SK-N-SH (cell line): Measurements from ENCODE around the gene SHE.

ENCODE experiments used
- CHD2 ChIP-seq: fragments of 150-350 bp; IDR thresholded peaks from 2 replicates; pipeline ENCODE4 v1.6.1; 2018; ENCODE audit warnings: low read length; ENCODE audit not compliant: partially characterized antibody
- EZH2phosphoT487 ChIP-seq: fragments of 200-600 bp; sonication (generic); IDR thresholded peaks from 2 replicates; pipeline ENCODE4 v1.6.1; 2017; ENCODE audit warnings: low read depth, mixed run types, mild to moderate bottlenecking, antibody characterized with exemption, moderate library complexity, borderline replicate concordance
- JUND ChIP-seq: IDR thresholded peaks from 2 replicates; pipeline ENCODE4 v1.4.0; 2012
- RAD21 ChIP-seq: IDR thresholded peaks from 2 replicates; pipeline ENCODE4 v1.6.1; 2012; ENCODE audit warnings: mild to moderate bottlenecking, low read length
- RFX5 ChIP-seq: IDR thresholded peaks from 2 replicates; pipeline ENCODE4 v1.6.1; 2012; ENCODE audit warnings: mild to moderate bottlenecking, improper control_type of control experiment, low read length
- RXRA ChIP-seq: IDR thresholded peaks from 2 replicates; pipeline ENCODE4 v1.4.0; 2012; ENCODE audit warnings: low read depth, mild to moderate bottlenecking, borderline replicate concordance
- SMC3 ChIP-seq: IDR thresholded peaks from 2 replicates; pipeline ENCODE4 v1.6.1; 2012; ENCODE audit warnings: low read depth, low read length, improper control_type of control experiment
- TCF12 ChIP-seq: IDR thresholded peaks from 2 replicates; pipeline ENCODE4 v1.4.0; 2012
- YY1 ChIP-seq: IDR thresholded peaks from 2 replicates; pipeline ENCODE4 v1.4.0; 2012; ENCODE audit warnings: low read depth, mild to moderate bottlenecking
- TF ChIP-seq, protein P1 (sequence below): fragments of 200-600 bp; sonication (generic); IDR thresholded peaks from 2 replicates; pipeline ENCODE4 v1.6.1; 2017; ENCODE audit warnings: antibody characterized with exemption, mild to moderate bottlenecking, moderate library complexity
- TF ChIP-seq, protein P2 (sequence below): IDR thresholded peaks from 2 replicates; pipeline ENCODE4 v1.4.0; 2012; ENCODE audit warnings: low read depth, borderline replicate concordance
- TF ChIP-seq, protein P3 (sequence below): IDR thresholded peaks from 2 replicates; pipeline ENCODE4 v1.6.1; 2012; ENCODE audit warnings: mild to moderate bottlenecking, low read depth, low read length, moderate library complexity

DNA sequence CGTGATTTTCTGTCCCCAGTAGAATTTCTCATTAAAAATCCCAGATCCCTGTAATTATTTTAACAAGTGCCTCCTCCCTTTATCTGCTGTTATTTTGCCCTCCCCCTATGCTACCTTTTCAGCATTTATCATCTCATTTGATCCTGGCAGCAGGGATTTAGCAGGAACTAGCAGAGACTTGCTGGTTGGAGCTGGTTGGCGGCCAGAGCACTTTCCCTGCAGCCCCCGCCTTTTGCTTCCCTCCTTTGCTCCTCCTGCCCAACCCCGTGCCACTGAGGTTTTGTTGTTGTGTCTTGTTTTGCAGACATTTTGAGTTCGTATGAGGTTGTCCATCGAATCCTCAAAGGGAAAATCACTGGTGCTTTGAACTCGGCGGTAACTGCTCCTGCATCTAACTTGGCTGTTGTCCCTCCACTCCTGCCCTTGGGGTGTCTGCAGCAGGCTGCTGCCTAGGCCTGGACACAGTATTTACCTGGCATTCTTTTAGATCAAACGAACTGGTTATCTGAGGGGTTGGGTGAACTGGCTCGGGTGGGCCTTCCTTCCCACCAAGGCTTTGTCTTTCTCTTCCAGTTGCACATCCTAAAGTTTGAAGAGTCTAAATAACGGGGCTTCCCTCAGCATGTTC, 45.0 kb upstream of the SHE start:
- TF ChIP-seq, protein P1, sequence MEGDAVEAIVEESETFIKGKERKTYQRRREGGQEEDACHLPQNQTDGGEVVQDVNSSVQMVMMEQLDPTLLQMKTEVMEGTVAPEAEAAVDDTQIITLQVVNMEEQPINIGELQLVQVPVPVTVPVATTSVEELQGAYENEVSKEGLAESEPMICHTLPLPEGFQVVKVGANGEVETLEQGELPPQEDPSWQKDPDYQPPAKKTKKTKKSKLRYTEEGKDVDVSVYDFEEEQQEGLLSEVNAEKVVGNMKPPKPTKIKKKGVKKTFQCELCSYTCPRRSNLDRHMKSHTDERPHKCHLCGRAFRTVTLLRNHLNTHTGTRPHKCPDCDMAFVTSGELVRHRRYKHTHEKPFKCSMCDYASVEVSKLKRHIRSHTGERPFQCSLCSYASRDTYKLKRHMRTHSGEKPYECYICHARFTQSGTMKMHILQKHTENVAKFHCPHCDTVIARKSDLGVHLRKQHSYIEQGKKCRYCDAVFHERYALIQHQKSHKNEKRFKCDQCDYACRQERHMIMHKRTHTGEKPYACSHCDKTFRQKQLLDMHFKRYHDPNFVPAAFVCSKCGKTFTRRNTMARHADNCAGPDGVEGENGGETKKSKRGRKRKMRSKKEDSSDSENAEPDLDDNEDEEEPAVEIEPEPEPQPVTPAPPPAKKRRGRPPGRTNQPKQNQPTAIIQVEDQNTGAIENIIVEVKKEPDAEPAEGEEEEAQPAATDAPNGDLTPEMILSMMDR, result no peak
- TF ChIP-seq, protein P2, sequence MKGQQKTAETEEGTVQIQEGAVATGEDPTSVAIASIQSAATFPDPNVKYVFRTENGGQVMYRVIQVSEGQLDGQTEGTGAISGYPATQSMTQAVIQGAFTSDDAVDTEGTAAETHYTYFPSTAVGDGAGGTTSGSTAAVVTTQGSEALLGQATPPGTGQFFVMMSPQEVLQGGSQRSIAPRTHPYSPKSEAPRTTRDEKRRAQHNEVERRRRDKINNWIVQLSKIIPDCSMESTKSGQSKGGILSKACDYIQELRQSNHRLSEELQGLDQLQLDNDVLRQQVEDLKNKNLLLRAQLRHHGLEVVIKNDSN, result no peak
- TF ChIP-seq JUND, result no peak
- no peak for TF ChIP-seq RAD21
- TF ChIP-seq YY1, result no peak
- no peak for TF ChIP-seq CHD2
- no peak for TF ChIP-seq RXRA
- no peak for TF ChIP-seq SMC3
- TF ChIP-seq, protein P3, sequence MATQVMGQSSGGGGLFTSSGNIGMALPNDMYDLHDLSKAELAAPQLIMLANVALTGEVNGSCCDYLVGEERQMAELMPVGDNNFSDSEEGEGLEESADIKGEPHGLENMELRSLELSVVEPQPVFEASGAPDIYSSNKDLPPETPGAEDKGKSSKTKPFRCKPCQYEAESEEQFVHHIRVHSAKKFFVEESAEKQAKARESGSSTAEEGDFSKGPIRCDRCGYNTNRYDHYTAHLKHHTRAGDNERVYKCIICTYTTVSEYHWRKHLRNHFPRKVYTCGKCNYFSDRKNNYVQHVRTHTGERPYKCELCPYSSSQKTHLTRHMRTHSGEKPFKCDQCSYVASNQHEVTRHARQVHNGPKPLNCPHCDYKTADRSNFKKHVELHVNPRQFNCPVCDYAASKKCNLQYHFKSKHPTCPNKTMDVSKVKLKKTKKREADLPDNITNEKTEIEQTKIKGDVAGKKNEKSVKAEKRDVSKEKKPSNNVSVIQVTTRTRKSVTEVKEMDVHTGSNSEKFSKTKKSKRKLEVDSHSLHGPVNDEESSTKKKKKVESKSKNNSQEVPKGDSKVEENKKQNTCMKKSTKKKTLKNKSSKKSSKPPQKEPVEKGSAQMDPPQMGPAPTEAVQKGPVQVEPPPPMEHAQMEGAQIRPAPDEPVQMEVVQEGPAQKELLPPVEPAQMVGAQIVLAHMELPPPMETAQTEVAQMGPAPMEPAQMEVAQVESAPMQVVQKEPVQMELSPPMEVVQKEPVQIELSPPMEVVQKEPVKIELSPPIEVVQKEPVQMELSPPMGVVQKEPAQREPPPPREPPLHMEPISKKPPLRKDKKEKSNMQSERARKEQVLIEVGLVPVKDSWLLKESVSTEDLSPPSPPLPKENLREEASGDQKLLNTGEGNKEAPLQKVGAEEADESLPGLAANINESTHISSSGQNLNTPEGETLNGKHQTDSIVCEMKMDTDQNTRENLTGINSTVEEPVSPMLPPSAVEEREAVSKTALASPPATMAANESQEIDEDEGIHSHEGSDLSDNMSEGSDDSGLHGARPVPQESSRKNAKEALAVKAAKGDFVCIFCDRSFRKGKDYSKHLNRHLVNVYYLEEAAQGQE, result no peak
- no peak for TF ChIP-seq RFX5
- TF ChIP-seq EZH2phosphoT487, result no peak
- TF ChIP-seq TCF12, result no peak
